Liver (tissue), 9 donors: ENCODE data around the gene TPT1. TPM values are rescaled to one million over a fixed set of nuclear protein-coding genes. Genes with fewer than 3 reads are reported as not detected.

Source experiments
- DNase-seq: peaks from one replicate; pipeline ENCODE4 v3.0.0-alpha.2; 2017; ENCODE audit warnings: low spot score
- H3K27ac ChIP-seq, 2 donors: one replicate each; pipeline ENCODE4 v1.7.0; 2013; ENCODE audit warnings: inconsistent platforms in 2 of 2, low read length in 2 of 2, control low read depth in 1 of 2, low read depth in 1 of 2, mild to moderate bottlenecking in 1 of 2
- H3K27me3 ChIP-seq, 4 donors: one replicate each; pipeline versions ENCODE4 v1.6.1 to v1.7.0; 2013; ENCODE audit warnings: low read length in 3 of 4, inconsistent platforms in 1 of 4, mild to moderate bottlenecking in 1 of 4, moderate library complexity in 1 of 4; ENCODE audit not compliant: control insufficient read depth in 4 of 4, insufficient read depth in 4 of 4
- H3K36me3 ChIP-seq, 4 donors: one replicate each; pipeline versions ENCODE4 v1.6.1 to v1.7.0; 2013; ENCODE audit warnings: low read length in 3 of 4, mild to moderate bottlenecking in 3 of 4, low read depth in 1 of 4, moderate library complexity in 1 of 4; ENCODE audit not compliant: control insufficient read depth in 4 of 4, insufficient read depth in 3 of 4
- H3K4me1 ChIP-seq, 4 donors: one replicate each; pipeline versions ENCODE4 v1.6.1 to v1.7.0; 2013; ENCODE audit warnings: low read length in 3 of 4, mild to moderate bottlenecking in 3 of 4, moderate library complexity in 1 of 4; ENCODE audit not compliant: control insufficient read depth in 4 of 4, insufficient read depth in 4 of 4
- H3K4me3 ChIP-seq, 3 donors: one replicate each; pipeline versions ENCODE4 v1.6.1 to v1.7.0; 2013; ENCODE audit warnings: low read length in 3 of 3, control low read depth in 1 of 3, low read depth in 1 of 3, mild to moderate bottlenecking in 1 of 3
- H3K9ac ChIP-seq, 2 donors: one replicate each; pipeline ENCODE4 v1.7.0; 2013; ENCODE audit warnings: low read length in 2 of 2, mild to moderate bottlenecking in 2 of 2, moderate library complexity in 2 of 2, control low read depth in 1 of 2, low read depth in 1 of 2
- H3K9me3 ChIP-seq, 4 donors: one replicate each; pipeline versions ENCODE4 v1.6.1 to v1.7.0; 2013; ENCODE audit warnings: low read length in 3 of 4; ENCODE audit not compliant: control insufficient read depth in 4 of 4
- CTCF ChIP-seq: fragments of 150-350 bp; IDR thresholded peaks from 2 replicates; pipeline ENCODE4 v1.5.1; 2017; ENCODE audit warnings: improper control_type of control experiment, low read depth, low read length; ENCODE audit not compliant: missing input control
- EGR1 ChIP-seq, 2 donors: IDR thresholded peaks; 2 replicates each; pipeline ENCODE4 v1.6.1; 2016 to 2018; ENCODE audit warnings: antibody characterized with exemption in 2 of 2, low read depth in 2 of 2
- FOXA1 ChIP-seq: IDR thresholded peaks from 2 replicates; pipeline ENCODE4 v1.6.1; 2016; ENCODE audit warnings: antibody characterized with exemption
- FOXA2 ChIP-seq: IDR thresholded peaks from 2 replicates; pipeline ENCODE4 v1.6.1; 2016; ENCODE audit warnings: antibody characterized with exemption
- HNF4A ChIP-seq, 2 donors: conservative IDR thresholded peaks; 2 replicates each; pipeline ENCODE4 v1.6.1; 2016; ENCODE audit warnings: antibody characterized with exemption in 2 of 2, mild to moderate bottlenecking in 2 of 2
- HNF4G ChIP-seq: IDR thresholded peaks from 2 replicates; pipeline ENCODE4 v1.6.1; 2016; ENCODE audit warnings: antibody characterized with exemption
- JUND ChIP-seq, 2 donors: IDR thresholded peaks; 2 replicates each; pipeline ENCODE4 v1.6.1; 2016; ENCODE audit warnings: antibody characterized with exemption in 2 of 2
- MAX ChIP-seq: IDR thresholded peaks from 2 replicates; pipeline ENCODE4 v1.6.1; 2016; ENCODE audit warnings: antibody characterized with exemption
- NR2F2 ChIP-seq: IDR thresholded peaks from 2 replicates; pipeline ENCODE4 v1.6.1; 2016; ENCODE audit warnings: antibody characterized with exemption
- REST ChIP-seq: IDR thresholded peaks from 2 replicates; pipeline ENCODE4 v1.6.1; 2016; ENCODE audit warnings: antibody characterized with exemption, mild to moderate bottlenecking
- RXRA ChIP-seq, 2 donors: IDR thresholded peaks; 2 replicates each; pipeline ENCODE4 v1.6.1; 2017 to 2018; ENCODE audit warnings: antibody characterized with exemption in 2 of 2, mild to moderate bottlenecking in 1 of 2
- SP1 ChIP-seq: IDR thresholded peaks from 2 replicates; pipeline ENCODE4 v1.6.1; 2018; ENCODE audit warnings: antibody characterized with exemption, mild to moderate bottlenecking
- TAF1 ChIP-seq: conservative IDR thresholded peaks from 2 replicates; pipeline ENCODE4 v1.6.1; 2016; ENCODE audit warnings: antibody characterized with exemption, mild to moderate bottlenecking
- YY1 ChIP-seq: IDR thresholded peaks from 2 replicates; pipeline ENCODE4 v1.6.1; 2016; ENCODE audit warnings: antibody characterized with exemption, mild to moderate bottlenecking
- ZBTB33 ChIP-seq: IDR thresholded peaks from 2 replicates; pipeline ENCODE4 v1.6.1; 2016; ENCODE audit warnings: antibody characterized with exemption
- WGBS: extraction: QIAGEN DNeasy Blood & Tissue Kit; methylation state at CpG from one replicate; pipeline ENCODE4 v1.1.7; 2013; 5-methylcytosine and 5-hydroxymethylcytosine counted together
- polyA plus RNA-seq, 2 donors: library from polyadenylated mRNA; stranded (reverse) in 1 of 2; unstranded in 1 of 2; fragments of 200-250 nt in 1 of 2; fragments of >200 nt in 1 of 2; fragmentation: Nextera tagmentation in 1 of 2; extraction: Ambion mirVana in 1 of 2; gene quantifications; one replicate each; pipeline versions ENCODE4 v1.2.1 to v1.2.3, GENCODE V29; 2013 to 2015
- total RNA-seq, 2 donors: library from RNA; depleted of rRNA; stranded (reverse); fragments of >200 nt; gene quantifications; one replicate each; pipeline ENCODE4 v1.2.3, GENCODE V29; 2014
- donor health status: healthy.
- donor health status: healthy.
- donor health status: healthy.
- donor health status: healthy.
- donor health status: healthy.

Gene TPT1
- total and polyA plus RNA-seq, 4 donors: 1,382 to 2,885 (median 1,815) TPM

DNA sequence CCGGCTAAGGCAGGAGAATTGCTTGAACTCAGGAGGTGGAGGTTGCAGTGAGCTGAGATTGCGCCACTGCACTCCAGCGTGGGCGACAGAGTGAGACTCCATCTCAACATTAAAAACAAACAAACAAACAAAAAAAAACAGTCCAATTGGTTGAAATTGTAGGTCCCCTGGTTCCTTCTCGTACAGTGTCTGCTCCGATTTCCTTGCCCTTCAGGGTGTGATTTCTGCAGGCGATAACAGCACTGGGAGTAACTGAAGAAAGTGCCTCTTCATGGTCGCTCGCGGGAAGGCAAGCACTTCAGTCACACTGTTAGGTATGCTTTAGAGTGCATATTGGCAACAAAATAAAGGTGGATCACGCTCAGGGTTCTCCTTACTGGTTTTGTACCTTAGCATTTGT is 39.7 kb downstream of the TPT1 start:
- H3K4me1 ChIP-seq: no peaks in the 10 kb centered on the region
- no peak for DNase-seq
- H3K9ac ChIP-seq: no peak overlapping the region
- no peaks in the 10 kb centered on the region for H3K27me3 ChIP-seq
- no peaks in the 10 kb centered on the region for H3K36me3 ChIP-seq
- WGBS: 67% methylated on average over 11 of the region's 11 CpGs
- no peaks in the 10 kb centered on the region for H3K9me3 ChIP-seq
- H3K4me3 ChIP-seq: no peak overlapping the region
- TF ChIP-seq SP1: no peak
- no peak for TF ChIP-seq RXRA (IDR thresholded peaks at IDR 0.05)
- TF ChIP-seq REST: no peak
- TF ChIP-seq MAX: no peak
- TF ChIP-seq FOXA2: no peak
- no peak for TF ChIP-seq FOXA1
- TF ChIP-seq YY1: no peak
- no peak for TF ChIP-seq EGR1 (IDR thresholded peaks at IDR 0.05; ENCODE audit: low read depth in 2 of 2)
- TF ChIP-seq TAF1: no peak
- no peak for TF ChIP-seq HNF4G
- H3K27ac ChIP-seq: no peak overlapping the region

DNA sequence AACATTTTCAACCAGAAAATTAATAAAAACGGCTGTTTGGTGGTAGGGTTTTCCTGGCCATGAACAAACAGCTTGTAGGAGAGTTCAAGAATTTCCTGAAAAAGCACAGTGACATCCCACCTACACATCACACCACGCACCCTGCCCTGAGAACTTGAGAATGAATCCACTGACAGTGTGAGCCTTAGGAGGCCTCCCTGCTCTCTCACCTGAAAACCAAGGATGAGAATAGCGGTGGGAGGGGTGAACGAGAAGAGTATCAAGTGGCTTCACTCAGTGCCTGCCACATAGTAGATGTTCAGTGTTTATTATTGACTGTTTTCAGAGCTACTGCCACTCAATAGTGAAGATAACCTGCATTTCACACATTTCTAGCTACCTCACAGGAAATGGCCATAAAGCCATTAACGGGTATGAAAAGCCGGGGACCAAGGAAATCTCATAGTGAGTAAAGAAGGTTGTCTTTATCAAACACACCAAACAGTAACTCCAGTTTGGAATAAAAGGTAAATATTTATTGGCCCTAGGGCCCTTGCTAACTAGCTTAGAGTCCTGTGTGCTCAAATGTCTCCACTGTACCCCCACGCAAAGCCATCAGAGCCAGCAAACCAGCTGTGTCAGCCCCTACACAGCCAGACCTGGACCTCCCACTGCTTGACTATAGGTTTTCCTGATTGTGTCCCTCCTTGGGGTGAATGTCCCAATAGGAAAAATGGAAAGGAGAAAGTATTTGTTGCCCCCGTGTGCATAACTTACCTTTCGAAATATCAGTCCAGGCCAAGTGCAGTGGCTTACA is 40.6 kb downstream of the TPT1 start:
- no peak overlapping the region for H3K9ac ChIP-seq
- H3K9me3 ChIP-seq: no peaks in the 10 kb centered on the region
- H3K27ac ChIP-seq: no peak overlapping the region
- WGBS: 63% methylated on average over 9 of the region's 9 CpGs
- no peaks in the 10 kb centered on the region for H3K4me1 ChIP-seq
- no peak for DNase-seq
- H3K4me3 ChIP-seq: no peak overlapping the region
- no peaks in the 10 kb centered on the region for H3K36me3 ChIP-seq
- no peaks in the 10 kb centered on the region for H3K27me3 ChIP-seq
- TF ChIP-seq EGR1 (IDR thresholded peaks at IDR 0.05; ENCODE audit: low read depth in 2 of 2) (no peak), HNF4G (no peak), CTCF (no peak), SP1 (no peak), ZBTB33 (no peak), HNF4A (conservative IDR thresholded peaks at IDR 0.05) (no peak), FOXA2 (no peak), MAX (no peak), REST (no peak), NR2F2 (no peak), JUND (IDR thresholded peaks at IDR 0.05) (no peak)
